PC-9 (cell line): ENCODE results near the gene STK32B. TPM values are rescaled to one million over a fixed set of nuclear protein-coding genes. Genes with fewer than 3 reads are reported as not detected.

Experiments
- BruUV-seq: library from RNA; stranded (reverse); fragments of 400-500 nt; replicated peaks from 2 replicates; lab custom pipeline; 2021; lab: Mats Ljungman, UMichigan
- CTCF ChIA-PET: fragments of 300-600 bp; sonication (Branson Sonifier 250); formaldehyde crosslinking; loops from one replicate; lab custom pipeline; 2022; ENCODE audit warnings: antibody characterized with exemption; lab: Charles Lee
- POLR2A ChIA-PET: fragments of 300-600 bp; sonication (Branson Sonifier 250); formaldehyde crosslinking; loops from one replicate; lab custom pipeline; 2022; ENCODE audit warnings: antibody characterized with exemption; ENCODE audit not compliant: unreplicated experiment; lab: Charles Lee
- DNase-seq, 2 experiments: peaks; one replicate each; pipeline versions ENCODE4 v3.0.0 to v3.0.0-alpha.2; 2015 to 2022; ENCODE audit warnings: mixed read lengths in 1 of 2
- H2AFZ ChIP-seq: fragments of 200-600 bp; sonication (generic); 2 replicates; pipeline ENCODE4 v1.8.1; 2017; ENCODE audit warnings: antibody characterized with exemption
- H3F3A ChIP-seq: fragments of 200-600 bp; sonication (generic); 2 replicates; pipeline ENCODE4 v1.8.1; 2017; ENCODE audit warnings: antibody characterized with exemption, mild to moderate bottlenecking, low read depth; ENCODE audit not compliant: insufficient read depth
- H3K27ac ChIP-seq: fragments of 200-600 bp; sonication (generic); 2 replicates; pipeline ENCODE4 v1.6.1; 2016; ENCODE audit warnings: mixed run types
- H3K27me3 ChIP-seq: fragments of 200-600 bp; sonication (generic); 2 replicates; pipeline ENCODE4 v1.6.1; 2016; ENCODE audit warnings: low read depth, mixed run types; ENCODE audit not compliant: insufficient read depth
- H3K36me3 ChIP-seq: fragments of 200-600 bp; sonication (generic); 2 replicates; pipeline ENCODE4 v1.6.1; 2016; ENCODE audit warnings: low read depth, mixed run types
- H3K4me1 ChIP-seq: fragments of 200-600 bp; sonication (generic); replicated peaks from 2 replicates; pipeline ENCODE4 v1.6.1; 2016; ENCODE audit warnings: mixed run types; ENCODE audit not compliant: insufficient read depth
- H3K4me2 ChIP-seq: fragments of 200-600 bp; sonication (generic); 2 replicates; pipeline ENCODE4 v1.6.1; 2017; ENCODE audit warnings: mixed run types
- H3K4me3 ChIP-seq: fragments of 200-600 bp; sonication (generic); 2 replicates; pipeline ENCODE4 v1.6.1; 2016; ENCODE audit warnings: mixed run types
- H3K79me2 ChIP-seq: fragments of 200-600 bp; sonication (generic); 2 replicates; pipeline ENCODE4 v1.6.1; 2017; ENCODE audit warnings: low read depth, mixed run types
- H3K9me2 ChIP-seq: fragments of 200-600 bp; sonication (generic); 2 replicates; pipeline ENCODE4 v1.8.1; 2017; ENCODE audit warnings: mild to moderate bottlenecking; ENCODE audit not compliant: insufficient read depth
- H3K9me3 ChIP-seq: fragments of 200-600 bp; sonication (generic); 2 replicates; pipeline ENCODE4 v1.8.1; 2016; ENCODE audit warnings: low read depth; ENCODE audit not compliant: insufficient read depth
- H4K20me1 ChIP-seq: fragments of 200-600 bp; sonication (generic); 2 replicates; pipeline ENCODE4 v1.8.1; 2017; ENCODE audit not compliant: insufficient read depth
- EZH2 ChIP-seq: fragments of 200-600 bp; sonication (generic); IDR thresholded peaks from 2 replicates; pipeline ENCODE4 v1.8.0; 2017; ENCODE audit warnings: antibody characterized with exemption, low read depth
- intact Hi-C: fragments of 100-400 bp; cut with micrococcal nuclease; formaldehyde crosslinking; loops from one replicate; pipeline ENCODE4 v1.10.0; 2022; ENCODE audit not compliant: unreplicated experiment
- total RNA-seq: library from RNA; stranded (reverse); gene quantifications from 2 replicates; pipeline ENCODE4 v1.2.3, GENCODE V29; 2021
- TF ChIP-seq, protein P1 (sequence below): fragments of 200-600 bp; sonication (generic); conservative IDR thresholded peaks from 2 replicates; pipeline ENCODE4 v1.6.1; 2017; ENCODE audit warnings: mixed run types, antibody characterized with exemption, mild to moderate bottlenecking, moderate library complexity

STK32B gene
- total RNA-seq, 1 experiment from 2014 or later: not detected

DNA sequence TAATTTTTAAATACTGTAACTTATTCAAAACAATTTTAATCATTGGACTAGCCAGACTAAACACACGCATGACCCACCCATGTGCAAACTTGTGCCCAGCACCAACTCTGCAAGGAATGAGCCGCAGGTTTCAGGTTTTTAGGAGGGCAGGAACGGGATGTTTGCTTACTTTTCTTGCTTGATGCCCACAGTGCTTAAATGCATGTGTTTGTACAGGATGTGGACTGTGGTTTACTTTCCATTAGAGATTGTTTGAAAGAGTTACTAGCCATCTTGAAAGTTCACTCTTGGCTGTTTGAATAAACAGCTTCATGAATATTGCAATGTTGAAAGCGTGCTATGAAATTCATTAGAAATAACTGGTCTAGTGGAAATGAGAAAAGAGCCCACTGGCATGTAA, 83.3 kb downstream of the STK32B start:
- no peak overlapping the region for H2AFZ ChIP-seq
- H3F3A ChIP-seq: no peaks in the 10 kb centered on the region
- no peak for DNase-seq
- no peaks in the 10 kb centered on the region for H3K79me2 ChIP-seq
- no peaks in the 10 kb centered on the region for H3K36me3 ChIP-seq
- intact Hi-C loops: no loop called here
- no peaks in the 10 kb centered on the region for H3K4me1 ChIP-seq
- no peaks in the 10 kb centered on the region for H3K9me2 ChIP-seq
- TF ChIP-seq, protein P1, sequence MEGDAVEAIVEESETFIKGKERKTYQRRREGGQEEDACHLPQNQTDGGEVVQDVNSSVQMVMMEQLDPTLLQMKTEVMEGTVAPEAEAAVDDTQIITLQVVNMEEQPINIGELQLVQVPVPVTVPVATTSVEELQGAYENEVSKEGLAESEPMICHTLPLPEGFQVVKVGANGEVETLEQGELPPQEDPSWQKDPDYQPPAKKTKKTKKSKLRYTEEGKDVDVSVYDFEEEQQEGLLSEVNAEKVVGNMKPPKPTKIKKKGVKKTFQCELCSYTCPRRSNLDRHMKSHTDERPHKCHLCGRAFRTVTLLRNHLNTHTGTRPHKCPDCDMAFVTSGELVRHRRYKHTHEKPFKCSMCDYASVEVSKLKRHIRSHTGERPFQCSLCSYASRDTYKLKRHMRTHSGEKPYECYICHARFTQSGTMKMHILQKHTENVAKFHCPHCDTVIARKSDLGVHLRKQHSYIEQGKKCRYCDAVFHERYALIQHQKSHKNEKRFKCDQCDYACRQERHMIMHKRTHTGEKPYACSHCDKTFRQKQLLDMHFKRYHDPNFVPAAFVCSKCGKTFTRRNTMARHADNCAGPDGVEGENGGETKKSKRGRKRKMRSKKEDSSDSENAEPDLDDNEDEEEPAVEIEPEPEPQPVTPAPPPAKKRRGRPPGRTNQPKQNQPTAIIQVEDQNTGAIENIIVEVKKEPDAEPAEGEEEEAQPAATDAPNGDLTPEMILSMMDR: no peak
- no peak for TF ChIP-seq EZH2
- peaks cover 2% of the 10 kb centered on the region; the same call in 1 of the 2 replicates for H3K27me3 ChIP-seq
- H4K20me1 ChIP-seq: no peaks in the 10 kb centered on the region
- no peaks in the 10 kb centered on the region for H3K9me3 ChIP-seq
- no peak overlapping the region for H3K27ac ChIP-seq
- H3K4me2 ChIP-seq: no peak overlapping the region
- ChIA-PET POLR2A (no interaction called here), CTCF (no interaction called here)
- no TSS peak for BruUV-seq
- H3K4me3 ChIP-seq: no peak overlapping the region

DNA sequence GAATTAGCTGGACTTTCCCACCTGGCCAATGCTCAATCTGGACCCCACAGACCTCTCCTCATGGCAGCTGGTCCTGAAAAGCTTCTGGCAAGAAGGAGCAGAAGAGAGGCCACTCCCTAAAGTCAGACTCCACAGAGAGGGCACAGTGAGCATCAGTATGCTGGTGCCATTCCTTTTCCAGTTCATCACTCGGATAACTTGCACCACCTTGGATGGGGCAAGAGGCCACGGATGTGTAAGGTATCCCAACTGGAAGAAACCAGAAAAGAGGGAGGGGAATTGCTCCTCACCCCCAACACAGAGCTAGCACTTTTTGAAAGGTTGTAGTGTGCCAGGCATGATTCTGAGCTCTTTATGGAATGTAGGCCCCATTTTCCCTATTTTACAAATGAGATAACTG, 85.9 kb downstream of the STK32B start:
- Histone ChIP-seq H3K9me2 (no peaks in the 10 kb centered on the region), H2AFZ (no peak overlapping the region), H3K4me1 (no peaks in the 10 kb centered on the region), H3F3A (no peaks in the 10 kb centered on the region), H4K20me1 (no peaks in the 10 kb centered on the region), H3K4me3 (no peak overlapping the region), H3K9me3 (no peaks in the 10 kb centered on the region), H3K27me3 (no peaks in the 10 kb centered on the region; the same call in 1 of the 2 replicates), H3K27ac (no peak overlapping the region), H3K4me2 (no peak overlapping the region), H3K36me3 (no peaks in the 10 kb centered on the region), H3K79me2 (no peaks in the 10 kb centered on the region)
- TF ChIP-seq, protein P1: no peak
- CTCF ChIA-PET: no interaction called here
- DNase-seq: no peak
- BruUV-seq: no TSS peak
- intact Hi-C loops: no loop called here
- POLR2A ChIA-PET: no interaction called here

DNA sequence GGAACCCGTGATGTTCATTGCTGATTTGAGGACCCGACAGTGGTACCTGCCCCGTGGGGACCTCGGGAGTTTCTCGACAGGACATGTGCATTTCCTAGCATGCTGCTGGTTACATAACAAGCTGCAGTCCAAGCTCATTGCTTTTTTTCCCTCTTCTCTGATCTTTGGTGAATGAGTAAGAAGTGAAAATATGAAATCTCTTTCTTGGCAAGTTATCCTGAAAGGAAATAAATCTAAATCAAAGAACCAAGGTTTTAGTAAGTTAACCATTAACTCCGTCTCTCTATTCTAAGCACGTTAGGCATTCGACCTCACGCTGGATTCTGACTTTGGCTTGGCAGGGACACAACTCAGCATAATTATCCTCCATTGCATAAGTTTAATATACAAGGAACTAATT, 86.6 kb downstream of the STK32B start:
- Histone ChIP-seq H3K4me3 (no peak overlapping the region), H3K9me2 (no peaks in the 10 kb centered on the region), H3F3A (no peaks in the 10 kb centered on the region), H4K20me1 (no peaks in the 10 kb centered on the region), H3K27me3 (no peaks in the 10 kb centered on the region; the same call in 1 of the 2 replicates), H3K4me1 (no peaks in the 10 kb centered on the region), H3K36me3 (no peaks in the 10 kb centered on the region), H3K27ac (no peak overlapping the region), H3K4me2 (no peak overlapping the region), H3K79me2 (no peaks in the 10 kb centered on the region), H3K9me3 (no peaks in the 10 kb centered on the region), H2AFZ (no peak overlapping the region)
- intact Hi-C loops: no loop called here
- TF ChIP-seq, protein P1: no peak
- no peak for TF ChIP-seq EZH2
- ChIA-PET CTCF (no interaction called here), POLR2A (interaction anchor here (0.5 kb wide), 1 partner anchor 610 kb away, joined by 3 read pairs; no protein-coding TSS in a partner anchor)
- no peak for DNase-seq
- BruUV-seq: no TSS peak
